ENCODE data around the gene LMTK2.

Gene LMTK2

DNA sequence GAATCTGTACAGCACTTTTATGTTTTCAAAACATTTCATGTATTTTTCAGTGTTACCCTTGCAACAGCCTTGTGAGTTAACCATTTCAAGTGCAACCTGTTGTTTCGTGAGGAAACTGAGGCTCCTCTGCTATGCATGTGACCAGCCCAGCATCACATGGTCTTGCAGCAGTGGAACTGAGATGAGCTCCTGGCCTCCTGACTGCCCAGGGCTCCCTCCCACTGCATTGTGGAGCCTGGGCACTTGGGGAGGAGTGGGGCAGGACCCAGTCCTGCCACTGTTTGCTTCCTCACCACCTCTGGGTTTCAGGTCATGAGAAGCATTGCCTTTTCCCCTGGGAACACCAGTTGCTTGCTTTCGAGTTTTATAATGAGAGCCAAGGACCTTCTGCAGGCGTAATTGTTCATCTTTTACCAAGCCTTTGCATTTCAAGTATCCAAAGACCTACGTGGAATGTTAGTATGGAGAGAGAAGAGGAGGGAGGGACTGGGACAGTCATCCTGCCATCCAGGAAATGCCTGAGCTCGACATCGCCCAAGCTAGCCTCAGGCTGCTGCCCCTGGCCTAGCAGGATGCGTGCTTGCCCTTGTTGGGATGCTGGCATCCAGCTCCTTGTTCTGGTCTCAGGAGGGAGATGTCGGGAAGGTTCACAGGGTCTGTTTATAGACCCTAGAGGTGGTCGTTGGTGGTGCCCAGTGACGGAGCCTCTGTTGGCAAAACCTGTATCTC is 72.3 kb downstream of the LMTK2 start:
- DNase-seq: no peak

DNA sequence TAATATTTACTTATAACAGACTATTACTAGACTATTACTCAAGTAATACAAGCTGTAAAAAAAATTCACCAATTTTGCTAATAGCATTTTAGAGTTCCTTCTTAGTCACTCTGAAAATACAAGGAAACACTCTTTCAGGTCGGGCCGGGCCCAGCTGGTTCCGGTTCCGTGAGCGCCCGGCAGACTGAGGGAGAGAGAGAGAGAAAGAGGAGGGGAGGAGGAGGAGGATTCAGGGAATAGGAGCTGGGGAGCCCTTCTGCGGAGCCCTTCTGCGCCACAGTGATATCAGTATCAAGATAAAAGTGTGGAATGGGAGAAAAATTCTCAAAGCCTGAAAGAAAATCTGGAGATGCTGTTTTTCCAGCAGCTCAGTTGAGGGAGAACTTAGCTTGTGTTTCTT is 74.1 kb downstream of the LMTK2 start:
- no peak for DNase-seq

DNA sequence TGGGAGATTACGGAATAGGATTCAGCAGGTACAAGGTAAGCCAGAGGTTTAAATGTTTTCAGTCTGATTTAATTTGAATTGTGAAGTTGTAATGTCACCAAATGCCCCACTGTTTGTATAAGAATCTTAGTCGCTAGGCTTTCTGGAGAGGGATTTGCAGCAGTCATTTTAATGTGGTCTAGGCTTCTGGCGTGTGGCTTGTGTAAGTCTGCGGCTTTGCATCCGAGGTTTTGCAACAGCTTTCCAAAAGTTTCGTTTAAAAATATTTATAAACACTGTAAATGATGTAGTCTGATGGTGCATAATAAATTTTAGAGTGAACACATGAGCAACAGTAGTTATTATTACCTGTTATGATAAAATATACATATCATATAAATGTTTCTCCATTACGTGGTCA is 78.4 kb downstream of the LMTK2 start:
- DNase-seq: no peak

DNA sequence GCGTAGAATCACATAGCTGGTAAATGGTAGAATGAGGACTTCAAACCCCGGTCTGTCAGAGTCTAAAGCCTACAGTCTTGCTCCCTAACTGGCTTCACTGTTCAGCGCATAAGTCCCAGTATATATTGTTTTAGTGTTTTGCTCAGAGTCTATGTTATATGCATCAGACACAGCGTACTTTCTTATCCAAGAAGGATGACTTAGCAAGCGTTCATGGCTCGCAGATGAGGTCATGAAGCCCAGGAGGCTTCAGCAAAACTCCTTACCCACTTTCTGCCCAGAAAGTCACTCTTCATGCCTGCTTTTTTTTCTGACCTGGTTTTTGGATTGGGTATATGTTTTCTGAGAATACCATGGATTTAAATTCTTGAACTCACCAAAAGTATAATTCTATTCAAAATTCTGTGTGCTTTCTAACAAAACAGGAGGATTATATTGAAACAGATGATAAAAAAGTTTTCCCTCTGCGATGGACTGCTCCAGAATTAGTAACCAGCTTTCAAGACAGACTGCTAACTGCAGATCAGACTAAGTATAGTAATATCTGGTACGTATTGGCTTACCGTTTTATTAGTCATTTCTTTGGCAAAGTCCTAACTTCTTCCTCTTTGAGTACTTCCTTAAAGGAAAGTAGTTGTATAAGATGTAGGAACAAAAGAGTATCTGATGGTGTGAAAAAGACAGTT is 79.9 kb downstream of the LMTK2 start:
- no peak for DNase-seq

DNA sequence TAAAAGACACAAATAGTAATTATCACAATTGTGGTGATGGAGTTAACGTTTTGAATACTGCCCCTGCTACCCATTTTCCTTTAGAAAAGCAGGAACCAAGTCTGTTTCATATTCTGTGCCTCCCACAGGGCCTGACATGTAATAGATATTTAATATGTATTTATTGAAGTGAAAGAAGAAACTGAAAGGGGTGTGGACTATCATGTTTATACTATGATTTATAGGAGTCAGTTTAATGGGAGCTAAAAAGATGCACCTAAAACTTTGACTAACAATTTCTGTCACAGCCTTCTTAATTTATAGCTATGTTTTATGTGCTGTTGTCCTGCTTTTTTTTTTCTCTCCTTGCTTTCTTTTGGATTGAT is 80.5 kb downstream of the LMTK2 start:
- no peak for DNase-seq

DNA sequence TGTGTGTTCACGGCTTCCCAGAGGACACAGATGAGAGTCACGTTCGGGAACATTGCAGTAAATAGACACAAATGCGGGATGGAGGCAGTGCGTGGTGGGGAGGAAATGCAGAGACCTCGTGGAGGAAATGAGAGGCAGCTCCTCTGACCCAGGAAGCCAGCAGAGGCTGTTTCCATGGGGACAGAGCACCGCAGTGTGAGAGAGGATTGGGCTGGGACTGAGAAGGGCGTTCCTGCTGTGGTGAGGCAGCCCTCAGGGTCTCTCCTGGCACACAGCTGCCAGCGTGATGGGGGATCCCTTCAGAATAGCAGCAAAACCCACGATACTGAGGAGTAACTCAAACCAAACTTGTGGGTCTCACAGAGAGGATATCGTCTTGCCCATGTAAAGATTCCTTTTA is 82.9 kb downstream of the LMTK2 start:
- no peak for DNase-seq

DNA sequence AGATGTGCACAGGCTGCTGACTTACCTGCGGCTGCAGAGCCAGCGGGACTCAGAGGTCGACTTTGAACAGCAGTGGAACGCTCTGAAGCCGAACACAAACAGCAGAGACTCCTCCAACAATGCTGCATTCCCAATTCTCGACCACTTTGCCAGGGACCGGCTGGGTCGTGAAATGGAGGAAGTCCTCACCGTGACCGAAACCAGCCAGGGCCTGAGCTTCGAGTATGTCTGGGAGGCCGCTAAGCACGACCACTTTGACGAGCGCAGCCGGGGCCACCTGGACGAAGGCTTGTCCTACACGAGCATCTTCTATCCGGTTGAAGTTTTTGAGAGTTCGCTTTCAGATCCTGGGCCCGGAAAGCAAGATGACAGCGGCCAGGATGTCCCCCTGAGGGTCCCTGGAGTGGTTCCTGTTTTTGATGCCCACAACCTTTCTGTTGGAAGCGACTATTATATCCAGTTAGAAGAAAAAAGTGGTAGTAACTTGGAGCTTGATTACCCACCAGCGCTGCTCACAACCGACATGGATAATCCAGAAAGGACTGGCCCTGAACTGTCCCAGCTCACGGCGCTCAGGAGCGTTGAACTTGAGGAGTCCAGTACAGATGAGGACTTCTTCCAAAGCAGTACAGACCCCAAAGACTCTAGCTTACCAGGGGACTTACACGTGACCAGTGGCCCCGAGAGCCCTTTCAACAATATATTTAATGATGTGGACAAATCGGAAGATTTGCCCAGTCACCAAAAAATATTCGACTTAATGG is 85.2 kb downstream of the LMTK2 start:
- no peak for DNase-seq

DNA sequence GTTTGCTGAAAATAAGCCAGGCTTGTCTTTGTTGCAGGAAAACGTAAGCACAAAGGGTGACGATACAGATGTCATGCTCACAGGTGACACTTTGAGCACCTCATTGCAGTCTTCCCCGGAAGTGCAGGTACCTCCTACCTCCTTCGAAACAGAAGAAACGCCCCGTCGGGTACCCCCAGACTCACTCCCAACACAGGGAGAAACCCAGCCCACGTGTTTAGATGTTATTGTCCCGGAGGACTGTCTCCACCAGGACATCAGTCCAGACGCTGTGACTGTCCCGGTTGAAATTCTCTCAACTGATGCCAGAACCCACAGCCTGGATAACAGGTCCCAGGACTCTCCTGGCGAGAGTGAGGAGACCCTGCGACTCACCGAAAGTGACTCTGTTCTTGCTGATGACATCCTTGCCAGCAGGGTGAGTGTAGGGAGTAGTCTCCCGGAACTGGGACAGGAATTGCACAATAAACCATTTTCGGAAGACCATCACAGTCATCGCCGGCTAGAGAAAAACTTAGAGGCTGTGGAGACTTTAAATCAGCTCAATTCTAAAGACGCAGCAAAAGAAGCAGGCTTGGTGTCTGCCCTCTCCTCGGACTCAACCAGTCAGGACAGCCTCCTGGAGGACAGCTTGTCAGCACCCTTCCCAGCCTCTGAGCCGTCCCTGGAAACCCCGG is 86.3 kb downstream of the LMTK2 start:
- no peak for DNase-seq

DNA sequence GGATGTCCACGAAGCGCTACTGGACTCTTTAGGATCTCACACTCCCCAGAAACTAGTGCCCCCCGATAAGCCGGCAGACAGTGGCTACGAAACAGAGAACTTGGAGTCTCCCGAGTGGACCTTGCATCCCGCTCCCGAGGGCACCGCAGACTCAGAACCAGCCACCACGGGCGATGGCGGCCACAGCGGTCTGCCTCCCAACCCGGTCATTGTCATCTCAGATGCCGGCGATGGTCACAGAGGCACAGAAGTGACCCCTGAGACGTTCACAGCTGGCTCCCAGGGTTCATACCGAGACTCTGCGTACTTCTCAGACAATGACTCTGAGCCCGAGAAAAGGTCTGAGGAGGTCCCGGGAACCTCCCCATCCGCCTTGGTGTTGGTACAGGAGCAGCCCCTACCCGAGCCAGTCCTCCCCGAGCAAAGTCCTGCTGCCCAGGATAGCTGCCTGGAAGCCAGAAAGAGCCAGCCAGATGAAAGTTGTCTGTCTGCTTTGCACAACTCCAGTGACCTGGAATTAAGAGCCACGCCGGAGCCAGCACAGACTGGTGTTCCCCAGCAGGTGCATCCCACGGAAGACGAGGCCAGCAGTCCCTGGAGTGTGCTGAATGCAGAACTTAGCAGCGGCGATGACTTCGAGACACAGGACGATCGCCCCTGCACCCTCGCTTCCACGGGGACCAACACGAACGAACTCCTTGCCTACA is 87.0 kb downstream of the LMTK2 start:
- DNase-seq: no peak

DNA sequence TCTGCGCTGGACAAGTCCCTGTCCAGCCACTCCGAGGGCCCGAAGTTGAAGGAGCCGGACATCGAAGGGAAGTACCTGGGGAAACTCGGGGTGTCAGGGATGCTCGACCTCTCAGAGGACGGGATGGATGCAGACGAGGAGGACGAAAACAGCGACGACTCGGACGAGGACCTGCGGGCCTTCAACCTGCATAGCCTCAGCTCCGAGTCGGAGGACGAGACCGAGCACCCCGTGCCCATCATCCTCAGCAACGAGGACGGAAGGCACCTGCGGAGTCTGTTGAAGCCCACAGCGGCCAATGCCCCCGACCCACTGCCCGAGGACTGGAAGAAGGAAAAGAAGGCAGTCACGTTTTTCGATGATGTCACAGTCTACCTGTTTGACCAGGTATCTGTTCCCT is 87.5 kb downstream of the LMTK2 start:
- no peak for DNase-seq

DNA sequence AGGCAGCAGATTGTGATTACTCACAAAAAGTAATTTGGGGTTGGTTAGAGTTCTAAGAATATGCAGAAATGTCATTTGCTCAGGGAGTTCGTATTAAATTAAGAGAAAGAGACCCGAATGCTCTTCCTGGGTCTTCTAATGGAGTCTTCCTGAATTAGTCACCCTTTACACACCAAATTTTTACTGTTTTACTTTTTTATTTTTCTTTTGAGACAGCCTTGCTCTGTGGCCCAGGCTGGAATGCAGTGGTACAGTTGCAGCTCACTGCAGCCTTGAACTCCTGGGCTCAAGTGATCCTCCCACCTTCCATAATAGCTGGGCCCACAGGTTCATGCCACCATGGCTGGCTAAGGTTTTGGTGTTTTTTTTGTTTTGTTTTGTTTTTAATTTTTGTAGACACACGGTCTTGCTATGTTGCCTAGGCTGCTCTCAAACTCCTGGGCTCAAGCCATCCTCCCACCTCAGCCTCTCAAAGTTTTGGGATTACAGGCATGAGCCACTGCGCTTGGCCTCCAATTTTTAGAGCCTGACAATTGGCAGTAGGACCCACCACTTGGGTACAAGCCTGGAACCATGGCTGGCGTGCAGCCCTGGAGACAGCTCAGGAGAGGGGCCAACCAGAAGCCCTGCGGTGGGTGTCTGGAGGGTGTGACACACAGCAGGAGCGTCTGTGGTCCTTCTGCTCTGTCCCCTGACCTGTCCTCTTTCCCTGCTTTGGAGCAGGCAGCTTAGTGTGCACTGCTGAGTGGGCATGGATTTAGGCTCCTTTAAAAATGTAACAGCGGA is 88.2 kb downstream of the LMTK2 start:
- DNase-seq: no peak

DNA sequence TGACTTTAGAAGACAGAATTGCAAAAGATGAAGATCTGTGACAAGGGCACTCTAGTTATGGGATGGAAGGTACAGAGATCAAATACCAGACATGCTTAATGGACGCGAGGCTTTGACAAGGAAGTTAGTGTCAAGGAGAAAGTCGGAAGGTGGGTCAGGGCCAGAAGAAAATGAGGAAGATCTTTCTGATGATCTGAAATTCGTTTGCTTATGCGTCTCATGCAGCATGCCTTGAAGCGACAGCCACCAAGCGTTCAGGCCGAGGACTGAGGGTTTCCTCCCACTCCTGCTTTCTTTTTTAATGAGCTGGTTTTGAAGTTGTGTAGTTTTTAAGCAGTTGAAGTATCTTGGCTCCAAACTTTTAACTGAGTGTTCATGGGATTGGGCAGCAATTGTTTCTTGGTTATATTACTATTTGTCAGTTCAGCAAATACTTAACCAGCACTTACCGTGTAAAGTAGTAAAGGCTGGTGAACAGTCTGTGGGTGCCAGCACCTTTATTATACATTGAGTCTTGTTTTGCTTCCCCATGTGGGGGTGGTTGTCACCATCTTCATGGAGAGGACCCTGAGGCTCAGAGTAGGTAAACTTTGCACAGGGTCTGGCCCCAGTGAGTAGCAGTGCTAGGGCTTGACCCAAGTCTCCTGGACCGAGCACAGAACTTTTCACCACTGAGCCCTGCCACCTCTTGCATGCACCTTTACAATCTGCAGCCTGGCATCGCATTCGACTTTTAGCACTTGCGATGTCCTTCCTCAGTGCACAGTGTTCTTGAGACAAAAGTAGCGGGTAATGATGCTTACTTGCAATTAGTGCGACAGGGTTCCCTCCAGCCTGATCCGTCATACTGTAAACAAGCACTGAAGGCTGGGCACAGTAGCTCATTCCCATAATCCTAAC is 90.3 kb downstream of the LMTK2 start:
- no peak for DNase-seq

DNA sequence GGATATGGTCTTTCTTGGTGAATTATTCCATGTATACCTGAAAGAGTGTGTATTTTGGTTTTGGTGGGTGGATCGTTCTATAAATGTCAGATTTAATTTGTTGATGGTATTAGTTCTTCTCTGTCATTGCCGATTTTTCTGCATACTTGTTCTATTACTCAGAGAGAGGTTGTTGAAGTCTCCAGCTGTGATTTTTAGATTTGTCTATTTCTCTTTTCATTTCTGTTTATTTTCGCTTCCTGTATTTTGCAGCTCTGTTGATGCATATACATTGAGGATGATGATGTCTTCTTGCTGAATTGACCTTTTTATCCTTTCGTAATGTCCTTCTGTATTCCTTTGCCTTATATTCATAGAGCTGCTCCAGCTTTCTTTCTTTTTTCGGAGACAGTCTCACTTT is 92.5 kb downstream of the LMTK2 start:
- DNase-seq: no peak

DNA sequence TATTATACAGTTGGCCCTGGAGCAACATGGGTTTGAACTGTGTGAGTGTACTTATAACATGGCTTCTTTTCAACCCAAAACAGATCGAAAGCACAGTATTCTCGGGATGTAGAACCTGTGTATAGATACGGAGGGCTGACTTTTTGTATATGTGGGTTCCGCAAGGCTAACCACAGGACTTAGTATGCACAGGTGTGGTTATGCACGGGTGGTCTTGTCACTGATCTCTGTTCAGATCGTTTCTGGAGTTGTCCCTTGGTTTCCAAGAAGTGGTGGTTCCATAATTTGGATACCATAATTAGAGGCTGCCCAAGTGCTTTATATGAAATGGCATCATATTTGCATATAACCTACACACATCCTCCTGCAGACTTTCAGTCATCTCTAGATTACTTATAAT is 93.7 kb downstream of the LMTK2 start:
- DNase-seq: no peak

DNA sequence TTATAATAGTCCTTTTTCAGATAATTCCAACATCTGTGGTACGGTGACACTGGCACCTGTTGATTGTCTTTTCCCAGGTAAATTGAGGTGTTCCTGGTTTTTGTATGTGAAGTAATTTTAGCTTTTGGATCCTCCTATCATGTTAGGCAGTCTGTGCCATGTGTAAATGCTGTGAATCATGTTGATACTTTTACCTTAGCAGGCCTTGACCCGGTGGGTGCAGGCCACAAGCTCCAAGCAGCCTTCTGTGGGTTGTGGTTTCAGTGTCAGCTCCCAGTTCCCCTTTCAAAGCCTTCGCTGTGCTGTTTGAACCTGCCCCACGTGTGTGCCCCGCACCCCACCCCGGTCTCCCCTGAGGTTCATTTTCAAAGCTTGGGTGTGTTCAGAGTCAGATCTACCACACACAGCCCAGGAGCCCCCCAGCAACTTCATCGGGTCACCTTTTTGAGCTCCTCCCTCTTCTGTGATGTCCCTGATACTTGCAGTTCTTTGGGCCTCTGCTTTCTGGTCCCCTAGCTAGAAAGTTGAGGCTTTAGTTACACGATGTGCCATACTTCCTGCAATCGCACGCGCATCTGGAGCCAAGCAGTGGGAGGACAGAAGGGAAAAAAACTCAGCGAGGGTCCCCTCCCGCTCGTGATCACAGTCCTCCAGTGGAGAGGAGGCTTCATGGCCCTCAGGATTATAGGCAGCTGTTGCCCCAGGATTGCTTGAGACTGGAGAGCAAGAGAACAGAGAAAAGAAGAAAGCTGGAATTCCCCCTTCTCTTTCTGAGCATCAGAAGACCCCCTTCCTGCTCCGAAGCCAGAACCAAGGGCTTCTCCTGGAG is 95.9 kb downstream of the LMTK2 start:
- DNase-seq: no peak

DNA sequence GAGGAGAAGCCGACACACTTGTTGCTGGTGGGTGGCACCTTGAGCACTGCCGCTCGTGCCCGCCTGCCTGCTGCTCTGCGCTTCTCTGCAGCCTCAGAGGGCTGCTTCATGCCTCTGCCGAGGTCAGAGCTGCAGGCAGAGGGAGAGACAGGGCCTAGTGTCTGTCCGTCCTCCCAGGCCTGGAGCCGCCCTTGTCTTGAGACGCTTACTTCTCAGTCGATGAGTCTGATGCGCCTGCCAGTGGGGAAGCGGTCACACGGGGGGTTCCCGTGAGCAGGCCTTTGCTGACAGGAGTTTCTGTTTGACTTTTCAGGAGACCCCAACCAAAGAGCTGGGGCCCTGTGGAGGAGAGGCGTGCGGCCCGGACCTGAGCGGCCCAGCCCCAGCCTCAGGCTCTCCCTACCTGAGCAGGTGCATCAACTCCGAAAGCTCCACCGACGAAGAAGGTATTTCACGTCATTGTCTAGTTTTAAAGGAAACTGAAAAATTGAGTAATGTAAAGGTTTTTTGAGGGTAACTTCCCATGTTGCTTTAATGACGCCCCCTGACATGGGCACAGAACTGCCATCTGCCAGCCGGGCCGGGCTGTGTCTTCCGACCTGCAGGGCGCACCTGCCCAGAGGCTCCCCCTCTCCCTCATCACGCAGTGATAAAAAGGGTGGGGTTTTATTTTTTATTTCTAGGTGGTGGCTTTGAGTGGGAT is 96.8 kb downstream of the LMTK2 start:
- DNase-seq: no peak

DNA sequence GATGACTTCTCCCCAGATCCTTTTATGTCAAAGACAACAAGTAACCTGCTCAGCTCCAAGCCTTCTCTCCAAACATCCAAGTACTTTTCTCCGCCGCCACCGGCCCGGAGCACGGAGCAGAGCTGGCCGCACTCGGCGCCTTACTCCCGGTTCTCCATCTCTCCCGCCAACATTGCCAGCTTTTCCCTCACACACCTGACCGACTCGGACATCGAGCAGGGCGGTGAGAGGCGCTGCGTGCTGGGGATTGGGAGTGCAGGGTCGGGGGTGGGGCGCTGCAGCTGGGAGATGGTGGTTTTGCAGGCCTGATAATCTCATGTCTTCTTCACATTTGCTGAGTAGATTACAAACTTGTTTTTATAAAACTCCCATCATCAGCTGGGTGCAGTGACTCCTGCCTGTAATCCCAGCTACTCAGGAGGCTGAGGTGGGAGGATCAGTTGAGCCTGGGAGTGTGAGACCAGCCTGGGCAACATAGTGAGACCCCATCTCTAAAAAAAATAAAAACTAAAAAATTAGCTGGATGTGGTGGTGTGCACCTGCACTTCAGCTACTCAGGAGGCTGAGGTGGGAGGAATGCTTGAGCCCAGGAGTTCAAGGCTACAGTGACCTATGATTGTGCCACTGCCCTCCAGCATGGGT is 97.4 kb downstream of the LMTK2 start:
- DNase-seq: no peak

DNA sequence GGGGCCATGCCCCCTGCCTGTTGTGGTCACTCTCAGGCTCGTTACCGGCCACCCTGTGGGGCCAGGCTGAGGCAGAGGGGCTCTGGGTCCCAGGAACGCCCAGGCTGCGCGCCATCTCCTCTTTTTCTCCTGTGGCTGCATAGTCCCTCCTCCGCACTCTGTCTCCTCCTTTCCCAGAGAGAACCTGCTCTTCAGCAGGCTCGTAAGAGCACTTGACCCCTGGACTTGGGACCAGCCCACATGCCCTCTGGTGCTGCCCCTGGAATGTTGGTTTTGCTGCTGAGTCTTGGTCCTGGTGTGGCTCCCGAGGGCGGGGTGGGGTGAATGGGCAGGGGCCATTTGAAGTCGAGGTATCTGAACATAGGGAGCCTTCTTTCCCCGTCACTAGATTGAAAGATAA is 98.0 kb downstream of the LMTK2 start:
- no peak for DNase-seq

Data from NCI-H146 (cell line).